Bronchial epithelial cell (primary cell): ENCODE data around the gene PCYT2. TPM values are rescaled to one million over a fixed set of nuclear protein-coding genes. Genes with fewer than 3 reads are reported as not detected.

Source experiments
- DNase-seq: peaks from one replicate; pipeline ENCODE4 v3.0.0-alpha.2; 2010; ENCODE audit warnings: low read depth
- FAIRE-seq: peaks from 2 replicates; lab custom pipeline; 2011; peaks lifted over from hg19 to GRCh38; lab: Jason Lieb, UNC
- H3K27me3 ChIP-seq: 2 replicates; pipeline ENCODE4 v1.5.1; 2011; ENCODE audit warnings: low read length; ENCODE audit not compliant: control insufficient read depth, insufficient read depth
- H3K36me3 ChIP-seq: 2 replicates; pipeline ENCODE4 v1.5.1; 2011; ENCODE audit warnings: low read length; ENCODE audit not compliant: control insufficient read depth, insufficient read depth
- H3K4me3 ChIP-seq: 2 replicates; pipeline ENCODE4 v1.5.1; 2011; ENCODE audit warnings: mild to moderate bottlenecking, low read depth, low read length, control low read depth
- CTCF ChIP-seq: IDR thresholded peaks from 2 replicates; pipeline ENCODE4 v1.5.1; 2011; ENCODE audit warnings: mild to moderate bottlenecking, moderate library complexity, low read length, control low read depth, inconsistent platforms; ENCODE audit not compliant: insufficient read depth, severe bottlenecking
- total RNA-seq: library from RNA; depleted of rRNA; stranded (reverse); fragments of >200 nt; gene quantifications from 2 replicates; pipeline ENCODE4 v1.2.1, GENCODE V29; 2014

Gene PCYT2
- total RNA-seq, 1 donor from 2014 or later: 29.5 TPM

GRCh38 chr17:81865733-81866439 is 45.3 kb downstream of the PCYT2 start:
- Histone ChIP-seq H3K36me3 (peaks cover 34% of the 10 kb centered on the region), H3K4me3 (no peak overlapping the region), H3K27me3 (no peaks in the 10 kb centered on the region)
- FAIRE-seq: no peak
- no peak for DNase-seq
- TF ChIP-seq CTCF: no peak

DNA sequence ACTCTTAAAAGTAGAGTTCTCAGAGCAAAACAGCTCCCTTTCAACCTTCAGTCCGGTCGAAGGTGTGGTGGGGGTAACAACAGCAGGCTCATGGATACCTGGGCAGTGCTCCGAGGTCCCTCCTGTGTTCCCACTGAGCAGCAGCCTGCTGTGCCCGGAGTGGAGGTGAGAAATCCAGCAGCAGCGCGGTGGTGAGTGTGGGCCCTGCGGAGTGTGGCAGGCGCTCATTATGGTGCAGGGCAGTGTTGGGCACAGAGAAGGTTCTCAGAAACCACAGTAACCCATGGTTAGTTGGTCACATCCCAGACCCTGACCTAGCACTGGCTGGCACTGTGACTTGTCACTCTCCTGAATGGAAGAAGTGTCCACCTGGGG is 45.9 kb downstream of the PCYT2 start:
- FAIRE-seq: no peak
- DNase-seq: no peak
- no peak overlapping the region for H3K4me3 ChIP-seq
- no peaks in the 10 kb centered on the region for H3K27me3 ChIP-seq
- no peak for TF ChIP-seq CTCF
- H3K36me3 ChIP-seq: peaks cover 34% of the 10 kb centered on the region

- no peak for TF ChIP-seq CTCF
- FAIRE-seq (no peak), DNase-seq (no peak)
- Histone ChIP-seq H3K4me3 (no peak overlapping the region), H3K36me3 (peaks cover 30% of the 10 kb centered on the region), H3K27me3 (no peaks in the 10 kb centered on the region)
Observed at GRCh38 chr17:81863833-81864768, 47.1 kb downstream of the PCYT2 start.

DNA sequence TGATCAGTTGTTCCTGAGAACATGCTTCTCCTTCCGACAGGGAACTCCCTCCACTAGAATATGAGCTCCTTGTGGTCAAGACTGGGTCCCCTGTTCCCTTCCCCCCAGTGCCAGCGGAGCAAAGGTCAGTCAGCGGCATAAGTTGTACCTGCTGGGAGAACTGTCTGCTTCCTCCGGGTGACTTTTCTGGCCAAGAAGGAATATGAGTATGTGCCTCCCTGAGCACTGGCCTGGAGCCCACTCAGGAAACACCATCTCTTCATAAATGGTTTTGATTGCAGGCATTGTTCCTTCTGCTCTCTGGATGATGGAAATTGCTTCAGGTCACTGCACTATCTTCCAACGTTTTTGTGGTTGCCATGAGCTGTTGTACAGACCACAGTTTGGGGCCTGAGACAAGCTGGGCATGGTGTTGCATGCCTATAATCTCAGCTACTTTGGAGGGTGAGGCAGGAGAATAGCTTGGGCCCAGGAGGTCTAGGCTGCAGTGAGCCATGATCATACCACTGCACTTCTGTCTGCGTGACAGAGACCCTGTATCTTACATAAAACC is 48.0 kb downstream of the PCYT2 start:
- Histone ChIP-seq H3K27me3 (no peaks in the 10 kb centered on the region), H3K4me3 (no peak overlapping the region), H3K36me3 (peaks cover 32% of the 10 kb centered on the region)
- TF ChIP-seq CTCF: no peak
- DNase-seq (no peak), FAIRE-seq (no peak)

- peaks cover 33% of the 10 kb centered on the region for H3K36me3 ChIP-seq
- H3K4me3 ChIP-seq: peak overlapping the region; percentile 76
- TF ChIP-seq CTCF: no peak
- DNase-seq (peak; percentile 100), FAIRE-seq (peak; percentile 94)
- H3K27me3 ChIP-seq: no peaks in the 10 kb centered on the region
Observed at GRCh38 chr17:81860756-81861568, 50.2 kb downstream of the PCYT2 start.
